ENCODE measurements around the gene ZNF37A.
A peak's percentile ranks its signal among the peaks of the same experiment; 100 is the strongest.
"Not testable (repeated sequence)": the region's sequence is repeated elsewhere in the genome, so short reads cannot be mapped to it uniquely, and the experiment has no call there.

Gene ZNF37A

DNA sequence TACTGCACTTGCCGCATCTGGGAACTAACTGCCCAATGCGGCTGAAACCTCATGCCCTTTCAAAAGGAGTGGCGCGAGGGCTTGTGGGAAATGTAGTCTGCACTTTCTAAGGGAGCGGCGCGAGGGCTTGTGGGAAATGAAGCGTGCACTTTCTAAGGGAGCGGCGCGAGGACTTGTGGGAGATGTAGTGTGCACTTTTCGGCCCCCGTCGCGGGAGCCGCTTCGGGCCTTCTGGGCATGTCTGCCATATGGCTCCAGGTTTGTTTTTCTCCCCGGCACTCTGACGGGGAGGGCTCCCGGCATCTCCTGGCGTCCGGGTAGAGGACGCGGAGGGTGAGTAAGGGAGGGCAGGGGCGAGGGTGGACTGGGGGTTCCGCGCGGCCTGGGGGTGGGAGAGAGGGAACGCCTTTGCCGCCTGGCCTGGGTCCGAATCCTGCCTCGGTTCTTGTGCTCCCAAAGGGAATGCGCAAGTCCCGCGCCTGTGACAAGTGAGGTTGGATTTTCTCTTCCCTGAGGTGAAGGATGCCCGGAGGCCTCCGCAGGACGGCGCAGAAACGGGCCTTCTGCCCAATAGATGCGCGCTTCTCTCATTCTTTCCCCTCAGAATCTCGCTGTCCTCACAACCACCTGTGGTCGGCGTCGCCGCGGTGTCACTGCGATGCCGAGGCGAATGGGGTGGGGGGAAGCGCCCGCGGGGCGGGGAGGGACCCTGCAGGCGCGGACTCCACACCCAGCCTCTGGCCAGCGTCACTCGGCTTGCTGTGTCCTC is at the start of gene ZNF37A:
TSS of gene ZNF37A (plus strand) at position 180 of the 769 bp plus-strand sequence. CDS start 2,281 bp downstream, outside the sequence.
- peak; percentile 94 to 98 (median 97) for DNase-seq

DNA sequence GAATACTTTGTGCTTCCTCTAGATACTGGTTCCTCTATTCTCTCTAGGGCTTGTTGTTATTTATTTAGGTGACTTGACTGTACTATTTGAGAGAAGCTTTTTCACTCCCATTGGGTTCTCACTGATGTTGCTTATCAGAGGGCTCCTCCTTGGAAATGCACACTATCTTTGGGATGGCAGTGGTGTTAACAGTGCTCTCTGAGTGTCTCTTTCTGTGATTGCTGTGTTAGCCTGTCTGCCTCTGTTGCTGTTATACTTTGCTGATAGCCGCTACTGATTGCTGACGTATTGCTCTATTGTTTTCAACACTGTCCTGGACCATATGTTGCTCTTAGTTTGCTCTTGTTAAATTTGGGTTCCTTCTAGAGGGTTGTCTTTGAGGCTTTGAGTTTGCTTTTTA is 49.0 kb upstream of the ZNF37A start:
- DNase-seq = no peak

DNA sequence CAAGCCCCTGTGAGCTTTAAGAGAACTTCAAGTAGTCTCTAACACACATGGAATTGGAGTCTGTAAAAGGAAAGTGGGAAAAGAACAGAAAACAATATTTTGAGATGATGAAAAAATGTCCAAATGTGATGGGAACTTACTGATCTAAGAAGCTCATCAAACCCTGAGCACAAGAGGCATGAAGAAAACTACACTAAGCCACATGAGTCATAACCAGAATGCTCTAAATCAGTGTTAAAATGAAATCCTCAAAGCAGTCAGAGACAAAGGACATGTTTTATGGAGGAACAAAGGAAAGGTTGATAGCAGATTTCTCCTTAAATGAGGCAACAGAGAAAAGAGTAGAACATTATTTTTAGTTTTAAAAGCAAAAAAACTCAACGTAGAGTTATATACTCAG is 46.5 kb upstream of the ZNF37A start:
- DNase-seq = no peak

DNA sequence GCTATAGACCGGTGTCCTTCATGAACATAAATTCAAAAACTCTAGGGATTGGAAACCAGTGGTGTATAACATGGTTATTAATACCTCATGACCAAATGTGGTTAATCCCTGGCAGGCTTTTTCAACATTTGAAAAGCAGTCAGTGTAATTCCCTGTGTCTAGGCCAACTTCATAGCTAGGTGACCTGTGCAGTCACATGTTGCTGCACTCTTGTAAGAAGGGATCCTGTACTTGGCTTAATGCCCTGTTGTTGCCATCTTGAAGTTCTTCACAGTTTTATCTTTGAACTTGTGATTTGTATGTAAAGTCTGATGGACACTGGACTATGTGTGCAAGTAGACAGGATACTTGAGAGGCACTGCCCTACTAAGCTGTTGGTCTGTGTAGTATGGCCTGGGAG is 43.9 kb upstream of the ZNF37A start:
- DNase-seq = no peak

DNA sequence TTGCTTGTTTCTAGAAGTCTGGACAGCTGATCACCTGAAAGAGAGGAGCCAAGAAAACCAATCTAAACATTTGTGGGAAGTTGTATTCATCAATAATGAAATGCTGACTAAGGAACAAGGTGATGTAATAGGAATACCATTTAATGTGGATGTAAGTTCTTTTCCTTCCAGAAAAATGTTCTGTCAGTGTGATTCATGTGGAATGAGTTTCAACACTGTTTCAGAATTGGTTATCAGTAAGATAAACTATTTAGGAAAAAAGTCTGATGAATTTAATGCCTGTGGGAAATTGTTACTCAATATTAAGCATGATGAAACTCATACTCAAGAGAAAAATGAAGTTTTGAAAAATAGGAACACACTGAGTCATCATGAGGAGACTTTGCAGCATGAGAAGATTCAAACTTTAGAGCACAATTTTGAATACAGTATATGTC is 39.8 kb upstream of the ZNF37A start:
- peak; percentile 15 to 52 (median 49) for DNase-seq

DNA sequence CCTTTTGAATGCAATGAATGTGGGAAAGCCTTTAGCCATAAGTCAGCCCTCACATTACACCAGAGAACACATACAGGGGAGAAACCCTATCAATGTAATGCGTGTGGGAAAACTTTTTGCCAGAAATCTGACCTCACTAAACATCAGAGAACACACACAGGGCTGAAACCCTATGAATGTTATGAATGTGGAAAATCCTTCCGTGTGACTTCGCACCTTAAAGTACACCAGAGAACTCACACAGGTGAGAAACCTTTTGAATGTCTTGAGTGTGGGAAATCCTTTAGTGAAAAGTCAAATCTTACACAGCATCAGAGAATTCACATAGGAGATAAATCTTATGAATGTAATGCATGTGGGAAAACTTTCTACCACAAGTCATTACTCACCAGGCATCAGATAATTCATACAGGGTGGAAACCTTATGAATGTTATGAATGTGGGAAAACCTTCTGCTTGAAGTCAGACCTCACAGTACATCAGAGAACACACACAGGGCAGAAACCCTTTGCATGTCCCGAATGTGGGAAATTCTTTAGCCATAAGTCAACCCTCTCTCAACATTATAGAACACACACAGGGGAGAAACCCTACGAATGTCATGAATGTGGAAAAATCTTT is 38.8 kb upstream of the ZNF37A start:
- DNase-seq = not testable (repeated sequence)

DNA sequence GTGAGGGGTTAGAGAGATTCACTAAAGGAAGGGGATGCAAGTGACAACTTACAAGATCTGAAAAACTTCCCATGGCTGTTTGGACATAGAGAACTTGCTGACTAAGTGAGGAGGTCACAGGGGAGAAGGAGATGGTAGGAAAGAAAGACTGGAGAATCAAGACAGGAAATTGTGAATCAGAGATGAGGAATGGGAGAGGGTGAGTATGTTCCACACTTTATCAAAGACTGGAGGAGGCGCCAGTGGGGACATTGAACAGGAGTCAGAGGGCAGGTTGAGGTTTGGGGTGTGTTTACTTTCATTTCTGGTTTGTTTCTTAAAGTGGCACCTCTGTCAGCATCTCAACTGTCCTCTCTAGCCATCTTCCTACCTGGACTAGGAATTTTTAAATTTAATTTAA is 24.5 kb upstream of the ZNF37A start:
- not testable (repeated sequence) for DNase-seq

DNA sequence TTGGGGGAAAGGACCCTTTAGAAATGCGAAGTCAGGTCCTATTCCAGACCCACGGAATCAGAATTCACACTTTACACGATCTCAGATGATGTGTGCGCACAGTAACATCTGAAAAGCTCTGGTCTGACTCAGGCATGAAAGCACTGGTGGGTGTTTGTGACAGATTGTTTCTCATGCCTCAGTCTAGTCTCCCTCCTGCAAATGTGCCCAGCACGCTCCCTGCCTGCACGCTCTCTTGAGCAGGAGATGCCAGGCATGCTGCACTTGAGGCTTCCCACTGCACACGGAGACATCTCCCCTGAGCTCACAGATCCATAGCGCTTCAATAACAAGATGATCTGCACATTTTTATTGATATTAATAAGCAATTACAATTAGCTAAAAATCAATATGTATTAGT is 23.6 kb upstream of the ZNF37A start:
- no peak for DNase-seq

DNA sequence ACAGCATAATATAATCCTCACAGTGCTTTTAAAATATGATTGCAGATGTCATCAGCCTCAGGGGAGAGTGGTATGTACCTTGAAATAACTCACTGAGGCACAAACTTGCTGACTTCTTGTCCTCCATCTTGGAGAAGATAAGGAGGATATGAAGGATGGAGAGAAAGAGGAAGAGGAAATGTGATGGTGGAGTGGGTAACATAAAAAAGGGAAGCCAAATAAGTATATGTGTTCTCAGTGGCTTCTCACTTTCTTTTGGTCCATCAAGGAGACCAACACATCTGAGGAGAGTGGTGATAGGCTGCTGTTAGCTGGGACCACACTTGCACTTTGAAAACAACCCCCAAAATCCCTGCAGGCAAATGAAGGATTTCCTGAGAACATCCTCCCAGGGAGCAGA is 21.6 kb upstream of the ZNF37A start:
- DNase-seq = no peak

DNA sequence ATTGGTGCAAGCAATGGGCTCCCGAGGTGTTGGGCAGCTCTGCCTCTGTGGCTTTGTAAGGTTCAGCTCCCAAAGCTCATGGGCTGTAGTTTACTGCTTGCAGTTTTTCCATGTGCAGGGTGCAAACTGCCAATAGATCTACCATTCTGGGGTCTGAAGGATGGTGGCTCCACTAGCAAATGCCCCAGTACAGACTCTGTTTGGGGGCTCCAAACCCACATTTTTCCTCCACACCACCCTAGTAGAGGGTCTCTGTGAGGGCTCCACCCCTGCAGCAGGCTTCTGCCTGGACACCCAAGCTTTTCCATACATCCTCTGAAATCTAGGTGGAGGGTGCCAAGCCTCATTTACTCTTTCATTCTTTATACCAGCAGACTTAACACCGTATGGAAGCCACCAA is 17.4 kb upstream of the ZNF37A start:
- DNase-seq = no peak

DNA sequence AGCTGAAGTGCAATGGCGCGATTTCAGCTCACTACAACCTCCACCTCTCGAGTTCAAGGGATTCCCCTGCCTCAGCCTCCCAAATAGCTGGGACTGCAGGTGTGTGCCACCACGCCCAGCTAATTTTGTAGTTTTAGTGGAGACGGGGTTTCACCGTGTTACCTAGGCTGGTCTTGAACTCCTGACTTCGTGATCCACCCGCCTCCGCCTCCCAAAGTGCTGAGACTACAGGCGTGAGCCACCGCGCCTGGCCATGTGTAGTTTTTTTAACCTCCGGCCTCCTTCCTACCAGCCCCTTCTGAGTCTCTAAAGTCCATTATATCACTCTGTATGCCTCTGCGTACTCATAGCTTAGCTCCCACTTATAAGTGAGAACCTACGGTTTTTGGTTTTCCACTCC is 819 bp upstream of the ZNF37A start:
- DNase-seq = not testable (repeated sequence)

DNA sequence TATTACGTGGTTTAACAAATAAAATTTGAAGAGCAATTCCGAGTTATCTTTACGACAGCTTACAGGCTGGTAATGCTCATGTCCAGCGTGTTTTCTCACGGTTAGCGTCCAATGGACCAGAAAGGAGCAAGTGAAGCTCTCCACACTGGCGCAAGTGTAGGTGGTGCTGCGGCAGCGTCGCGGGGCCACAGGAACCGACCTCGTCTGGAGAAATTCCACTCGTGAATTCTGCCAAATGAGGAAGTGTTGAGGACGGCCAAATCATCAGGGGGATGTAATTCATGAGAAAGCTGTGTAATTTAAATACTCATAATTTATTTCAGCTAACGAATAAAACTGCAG is 350 bp upstream of the ZNF37A start:
- no peak for DNase-seq

DNA sequence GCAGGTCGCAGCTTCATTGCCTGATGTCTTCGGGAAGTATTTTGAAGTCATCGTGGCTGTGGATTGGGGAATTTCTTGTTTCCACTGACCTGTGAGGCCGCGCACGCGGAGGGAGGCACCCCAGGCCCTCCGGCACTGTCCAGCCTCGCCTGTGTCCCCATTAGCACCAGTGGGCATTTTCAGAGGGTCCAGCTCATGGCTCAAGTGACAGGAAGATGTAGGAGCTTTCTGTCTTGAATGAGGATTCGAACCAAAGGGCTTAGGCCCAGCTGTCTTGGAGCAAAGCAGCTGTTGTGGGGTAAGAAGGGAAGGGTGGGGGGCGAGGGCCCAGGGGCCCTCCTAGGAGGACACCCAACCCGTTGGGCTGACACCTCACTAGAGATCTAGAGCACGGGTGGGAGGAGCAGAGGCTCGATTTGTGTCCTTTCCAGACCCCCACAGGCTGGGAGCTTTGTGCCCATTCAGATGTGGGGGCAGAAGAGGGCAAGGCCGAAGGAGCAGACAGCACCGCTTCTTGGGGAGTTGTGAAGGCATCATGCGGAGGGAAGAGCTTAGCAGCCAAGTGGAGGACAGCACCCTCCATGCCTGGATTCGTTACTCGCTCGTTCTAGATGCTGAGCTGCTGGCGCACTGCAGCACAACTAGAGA is 914 bp downstream of the ZNF37A start:
- DNase-seq = no peak

DNA sequence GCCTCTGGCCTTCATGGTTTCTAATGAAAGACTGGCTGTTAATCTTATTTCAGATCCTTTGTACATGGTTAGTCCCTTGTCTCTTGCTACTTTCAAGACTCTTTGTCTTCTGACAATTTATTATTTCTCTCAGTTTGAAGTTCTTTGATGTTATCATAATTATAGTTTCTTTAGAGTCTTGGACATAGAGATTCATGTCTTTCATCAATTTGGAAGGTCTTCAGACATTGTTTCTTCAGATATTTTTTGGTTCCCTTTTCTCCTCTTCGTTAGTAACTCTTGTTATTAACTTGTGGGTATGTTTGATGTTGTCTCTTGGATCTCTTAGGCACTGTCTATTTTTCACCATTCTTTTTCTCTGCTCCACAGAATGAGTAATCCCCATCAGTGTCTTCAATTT is 8.7 kb downstream of the ZNF37A start:
- DNase-seq = no peak

DNA sequence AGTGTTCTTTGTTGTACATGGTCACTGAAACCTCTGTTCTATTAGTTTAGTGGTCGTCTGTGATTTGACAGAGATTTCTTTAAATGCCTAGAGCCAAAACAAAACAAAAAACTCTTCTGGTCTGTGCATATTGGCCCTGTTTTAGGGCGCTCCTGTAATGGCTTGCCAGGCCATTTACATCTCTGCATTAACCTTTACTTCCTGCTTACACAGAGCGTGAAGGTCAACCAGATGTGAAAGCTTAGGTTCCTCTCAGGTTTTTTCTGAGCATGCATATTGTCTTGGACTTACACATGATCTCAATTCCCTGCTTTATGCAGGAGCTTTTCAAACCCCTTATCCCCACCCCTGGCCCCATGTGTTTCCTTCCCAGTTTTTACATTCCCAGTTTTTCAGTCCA is 9.6 kb downstream of the ZNF37A start:
- DNase-seq = no peak

DNA sequence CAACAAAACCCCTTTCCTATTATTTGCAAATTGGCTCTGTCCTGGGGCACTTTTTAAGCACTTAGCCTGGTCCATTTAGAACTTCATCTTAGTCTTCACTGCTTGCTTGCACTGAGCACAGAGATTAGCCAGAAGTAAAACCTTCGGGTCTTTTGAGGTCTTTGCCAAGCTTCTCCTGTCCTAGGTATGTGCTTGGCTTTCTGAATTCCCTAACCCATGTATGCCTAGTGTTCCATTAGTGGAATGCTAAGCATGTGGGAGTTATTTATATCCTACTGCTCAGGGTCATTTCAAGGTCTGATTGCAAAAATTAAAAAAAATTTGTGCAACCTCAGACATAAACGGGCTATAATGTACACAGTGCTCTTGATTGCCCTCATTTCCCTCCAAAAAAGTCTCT is 18.0 kb downstream of the ZNF37A start:
- no peak for DNase-seq

DNA sequence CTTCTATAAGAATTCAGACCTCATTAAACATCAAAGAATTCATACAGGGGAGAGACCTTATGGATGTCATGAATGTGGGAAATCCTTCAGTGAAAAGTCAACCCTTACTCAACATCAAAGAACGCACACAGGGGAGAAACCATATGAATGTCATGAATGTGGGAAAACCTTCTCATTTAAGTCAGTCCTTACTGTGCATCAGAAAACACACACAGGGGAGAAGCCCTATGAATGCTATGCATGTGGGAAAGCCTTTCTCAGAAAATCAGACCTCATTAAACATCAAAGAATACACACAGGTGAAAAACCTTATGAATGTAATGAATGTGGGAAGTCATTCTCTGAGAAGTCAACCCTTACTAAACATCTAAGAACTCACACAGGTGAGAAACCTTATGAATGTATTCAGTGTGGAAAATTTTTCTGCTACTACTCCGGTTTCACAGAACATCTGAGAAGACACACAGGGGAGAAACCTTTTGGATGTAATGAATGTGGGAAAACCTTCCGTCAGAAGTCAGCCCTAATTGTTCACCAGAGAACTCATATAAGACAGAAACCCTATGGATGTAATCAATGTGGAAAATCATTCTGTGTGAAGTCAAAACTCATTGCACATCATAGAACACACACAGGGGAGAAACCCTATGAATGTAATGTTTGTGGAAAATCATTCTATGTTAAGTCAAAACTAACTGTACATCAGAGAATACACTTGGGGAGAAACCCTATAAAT is 24.1 kb downstream of the ZNF37A start:
- no peak for DNase-seq

DNA sequence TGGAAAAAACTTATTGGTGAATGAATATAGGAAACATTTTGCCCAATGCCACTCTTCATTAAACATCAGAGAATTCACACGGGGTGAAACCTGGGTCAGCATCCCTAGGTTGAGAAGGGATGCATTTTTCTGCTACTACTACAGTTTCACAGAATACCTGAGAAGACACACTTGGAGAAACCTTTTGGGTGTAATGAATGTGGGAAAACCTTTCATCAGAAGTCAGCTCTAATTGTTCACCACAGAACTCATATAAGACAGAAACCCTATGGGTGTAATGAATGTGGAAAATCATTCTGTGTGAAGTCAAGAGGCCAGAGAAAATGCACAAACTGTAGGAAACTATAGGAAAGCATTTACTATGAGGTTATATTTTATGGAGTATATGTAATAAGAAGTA is 24.9 kb downstream of the ZNF37A start:
- no peak for DNase-seq

DNA sequence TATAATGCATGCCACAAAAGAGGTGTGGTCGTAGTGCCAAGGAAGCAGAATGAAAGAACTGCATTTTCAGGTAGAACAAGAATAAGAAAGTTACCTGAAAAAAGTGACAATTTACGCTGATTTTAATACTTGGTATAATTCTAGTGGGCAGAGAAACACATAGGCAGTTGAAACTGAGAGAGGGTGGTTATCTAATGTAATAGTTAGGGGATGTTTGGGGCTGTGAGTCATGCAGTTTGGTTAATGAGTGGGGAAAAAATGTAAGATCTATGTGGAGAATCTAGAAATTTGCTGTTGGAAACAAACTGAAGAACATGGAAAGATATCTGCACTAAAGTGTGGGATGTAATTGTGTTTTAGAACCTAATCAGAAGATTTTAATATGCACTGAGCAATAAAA is 33.7 kb downstream of the ZNF37A start:
- DNase-seq = no peak

DNA sequence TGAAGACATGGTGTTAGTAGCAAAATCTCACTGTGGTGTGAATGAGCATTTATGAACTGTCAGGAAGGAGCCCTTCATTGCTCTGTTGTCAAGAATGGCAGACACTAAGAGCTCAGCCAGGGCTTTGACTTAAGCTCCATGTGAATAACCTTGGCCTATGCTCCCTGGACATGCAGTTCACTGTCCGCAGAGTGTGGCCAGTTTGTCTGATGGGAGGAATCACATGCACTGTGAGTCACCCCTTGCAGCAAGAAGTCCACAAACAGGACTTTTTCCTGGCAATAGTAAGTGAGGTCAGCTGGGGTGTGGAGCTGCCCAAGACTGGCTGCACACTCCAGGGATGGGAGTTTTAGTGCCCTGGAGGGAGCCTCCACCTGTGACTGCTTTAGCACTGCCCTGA is 49.5 kb downstream of the ZNF37A start:
- DNase-seq = no peak

DNA sequence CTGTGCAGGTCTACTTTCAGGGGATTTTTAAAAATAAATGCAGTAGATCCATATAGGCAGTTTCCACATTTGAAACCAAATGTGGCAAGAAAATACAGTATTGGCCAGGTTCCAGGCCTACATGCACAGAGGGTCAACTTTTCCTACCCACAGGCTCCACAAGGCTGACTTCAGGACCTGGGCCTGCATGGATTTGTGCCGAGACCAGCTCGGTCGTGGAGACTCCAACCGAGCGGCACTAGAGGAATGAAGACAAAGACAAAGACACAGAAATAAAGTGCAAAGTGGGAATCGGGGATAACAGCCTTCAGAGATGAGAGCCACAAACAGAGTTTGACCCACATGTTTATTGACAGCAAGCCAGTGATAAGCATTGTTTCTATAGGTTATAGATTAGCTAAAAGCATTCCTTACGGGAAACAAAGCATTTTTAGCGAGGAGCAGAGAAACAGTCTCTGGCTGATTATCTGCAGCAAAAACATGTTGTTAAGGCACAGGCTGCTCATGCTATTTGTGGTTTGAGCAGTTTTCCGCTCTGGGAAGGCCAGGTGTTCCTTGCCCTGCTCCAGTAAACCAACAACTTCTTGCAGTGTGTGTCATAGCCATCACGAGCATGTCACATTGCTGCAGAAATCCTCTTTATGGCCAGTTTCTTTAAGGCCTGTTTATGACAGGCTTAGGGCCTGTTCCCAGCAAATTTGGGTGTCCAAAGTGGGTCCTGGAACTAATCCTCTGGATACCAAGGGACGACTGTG is 52.6 kb downstream of the ZNF37A start:
- no peak for DNase-seq

DNA sequence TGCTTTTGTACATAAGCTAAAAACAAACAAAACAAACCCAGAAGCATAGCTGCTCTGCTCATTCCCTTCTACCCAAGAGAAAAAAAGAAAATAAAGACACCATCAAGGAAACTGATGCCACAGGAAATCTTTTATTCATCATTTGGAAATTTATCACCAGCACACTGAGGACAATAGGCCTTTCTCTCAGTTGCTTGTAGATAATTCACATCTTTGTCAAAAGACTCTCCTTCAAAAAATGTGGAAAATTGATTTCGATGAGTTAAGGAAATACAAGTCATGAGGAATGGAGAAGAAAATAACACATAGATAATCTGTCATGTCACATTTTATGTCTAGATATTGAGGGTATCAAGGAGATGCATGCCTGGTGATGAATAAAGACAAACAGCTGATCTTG is 53.5 kb downstream of the ZNF37A start:
- no peak for DNase-seq
